Colonic mucosa (tissue), 4 donors: Measurements from ENCODE around the gene ATXN7L2. TPM values are rescaled to one million over a fixed set of nuclear protein-coding genes. Genes with fewer than 3 reads are reported as not detected.

Experiments used
- DNase-seq: peaks from one replicate; pipeline ENCODE4 v3.0.0-alpha.2; 2020
- H3K27ac ChIP-seq: fragments of 200-600 bp; one replicate; pipeline ENCODE4 v1.8.0; 2021
- H3K27me3 ChIP-seq: fragments of 200-600 bp; one replicate; pipeline ENCODE4 v1.8.0; 2021
- H3K36me3 ChIP-seq: fragments of 200-600 bp; one replicate; pipeline ENCODE4 v1.8.0; 2021
- H3K4me1 ChIP-seq: fragments of 200-600 bp; one replicate; pipeline ENCODE4 v1.8.0; 2021; ENCODE audit warnings: mild to moderate bottlenecking
- H3K4me3 ChIP-seq: fragments of 200-600 bp; one replicate; pipeline ENCODE4 v1.8.0; 2021
- H3K9ac ChIP-seq, 2 donors: one replicate each; pipeline ENCODE4 v1.7.0; 2013; ENCODE audit warnings: control low read depth in 2 of 2, low read depth in 2 of 2, low read length in 2 of 2
- H3K9me3 ChIP-seq: fragments of 200-600 bp; one replicate; pipeline ENCODE4 v1.8.0; 2021
- CTCF ChIP-seq: fragments of 200-600 bp; IDR thresholded peaks from one replicate; pipeline ENCODE4 v1.8.0; 2022; ENCODE audit warnings: antibody characterized with exemption, mild to moderate bottlenecking
- intact Hi-C: fragments of 100-400 bp; cut with DNase I; formaldehyde crosslinking; loops from one replicate; pipeline ENCODE4 v1.14.1; 2022
- total RNA-seq, 2 donors: library from RNA; stranded (reverse); fragmentation: NEBNext Ultra II Directional in 1 of 2; extraction: Animal tissue kit (Norgen Biotek cat#: 25700) in 1 of 2; gene quantifications; one replicate each; pipeline ENCODE4 v1.2.1, GENCODE V29; 2021
- donor health status: healthy.
- donor health status: DM: no; HTN: no; CAD: no.
- donor health status: DM: no; HTN: no; CAD: no.

Gene ATXN7L2
- total RNA-seq, 2 donors from 2014 or later: 2.3 to 4.0 TPM

GRCh38 chr1:109493227-109493626, 9.5 kb downstream of the ATXN7L2 start:
- H3K4me3 ChIP-seq: no peak overlapping the region
- no peak for DNase-seq
- peak overlapping the region in 1 of 2 donors; percentile 73 for H3K9ac ChIP-seq
- no peaks in the 10 kb centered on the region for H3K27me3 ChIP-seq
- TF ChIP-seq CTCF: no peak
- intact Hi-C loops: no loop called here
- no peaks in the 10 kb centered on the region for H3K9me3 ChIP-seq
- peaks cover 5% of the 10 kb centered on the region for H3K36me3 ChIP-seq
- H3K4me1 ChIP-seq: peaks cover 5% of the 10 kb centered on the region
- no peak overlapping the region for H3K27ac ChIP-seq

GRCh38 chr1:109493805-109494539, 10.3 kb downstream of the ATXN7L2 start, which contains the start of gene CYB561D1:
CYB561D1 (plus strand) TSS chr1:109494094; CDS start chr1:109494140, 46 bp downstream.
- H3K4me1 ChIP-seq: peaks cover 8% of the 10 kb centered on the region
- DNase-seq: peak; percentile 88
- H3K36me3 ChIP-seq: peaks cover 5% of the 10 kb centered on the region
- peak within 1 kb of the TSS; percentile 70 for H3K27ac ChIP-seq
- no peaks in the 10 kb centered on the region for H3K27me3 ChIP-seq
- H3K9me3 ChIP-seq: no peaks in the 10 kb centered on the region
- intact Hi-C loops: no loop called here
- H3K9ac ChIP-seq: peak within 1 kb of the TSS; percentile 72 to 73
- H3K4me3 ChIP-seq: peak within 1 kb of the TSS; percentile 62
- TF ChIP-seq CTCF: peak; percentile 90

GRCh38 chr1:109495738-109496137, 12.0 kb downstream of the ATXN7L2 start:
- no peak for TF ChIP-seq CTCF
- Histone ChIP-seq H3K9ac (no peak overlapping the region), H3K27ac (no peak overlapping the region), H3K4me1 (peaks cover 16% of the 10 kb centered on the region), H3K9me3 (no peaks in the 10 kb centered on the region), H3K4me3 (no peak overlapping the region), H3K36me3 (peaks cover 5% of the 10 kb centered on the region), H3K27me3 (no peaks in the 10 kb centered on the region)
- DNase-seq: no peak
- intact Hi-C loops: no loop called here

GRCh38 chr1:109497449-109498160, 13.9 kb downstream of the ATXN7L2 start:
- Histone ChIP-seq H3K27ac (no peak overlapping the region), H3K27me3 (no peaks in the 10 kb centered on the region), H3K4me3 (no peak overlapping the region), H3K4me1 (peaks cover 21% of the 10 kb centered on the region), H3K36me3 (peaks cover 5% of the 10 kb centered on the region), H3K9ac (no peak overlapping the region), H3K9me3 (no peaks in the 10 kb centered on the region)
- intact Hi-C loops: loop anchor here (2.0 kb wide), 1 partner anchor 33 kb away; no protein-coding TSS in a partner anchor
- no peak for DNase-seq
- TF ChIP-seq CTCF: no peak

- Histone ChIP-seq H3K27me3 (no peaks in the 10 kb centered on the region), H3K9ac (no peak overlapping the region), H3K27ac (no peak overlapping the region), H3K9me3 (no peaks in the 10 kb centered on the region), H3K4me3 (no peak overlapping the region), H3K36me3 (peaks cover 5% of the 10 kb centered on the region), H3K4me1 (peaks cover 20% of the 10 kb centered on the region)
- TF ChIP-seq CTCF: peak; percentile 19
- intact Hi-C loops: loop anchor here (2.0 kb wide), 1 partner anchor 33 kb away; no protein-coding TSS in a partner anchor
- DNase-seq: no peak
Observed at GRCh38 chr1:109498161-109498801, 14.6 kb downstream of the ATXN7L2 start.
